ENCODE results near the gene ALX3. TPM values are rescaled to one million over a fixed set of nuclear protein-coding genes. Genes with fewer than 3 reads are reported as not detected.

Gene ALX3
- total RNA-seq, 1 donor from 2014 or later: not detected

GRCh38 chr1:110068646-110069403, 1.6 kb downstream of the ALX3 start:
- Mint-ChIP-seq H3K36me3 (ENCODE audit: unreplicated experiment) (no peaks in the 10 kb centered on the region), H3K4me3 (ENCODE audit: unreplicated experiment) (no peak overlapping the region), H3K27me3 (ENCODE audit: unreplicated experiment) (peaks cover 63% of the 10 kb centered on the region), H3K4me1 (ENCODE audit: unreplicated experiment) (peaks cover 7% of the 10 kb centered on the region), H3K27ac (ENCODE audit: unreplicated experiment) (no peak overlapping the region), H3K9me3 (ENCODE audit: unreplicated experiment) (no peaks in the 10 kb centered on the region)
- no peak for DNase-seq (ENCODE audit: extremely low spot score, unreplicated experiment)
- no peak for TF ChIP-seq CTCF (IDR thresholded peaks at IDR 0.05)

GRCh38 chr1:110067893-110068645, 2.4 kb downstream of the ALX3 start:
- Mint-ChIP-seq H3K9me3 (ENCODE audit: unreplicated experiment) (no peaks in the 10 kb centered on the region), H3K27me3 (ENCODE audit: unreplicated experiment) (peaks cover 56% of the 10 kb centered on the region), H3K4me1 (ENCODE audit: unreplicated experiment) (peaks cover 7% of the 10 kb centered on the region), H3K27ac (ENCODE audit: unreplicated experiment) (no peak overlapping the region), H3K36me3 (ENCODE audit: unreplicated experiment) (no peaks in the 10 kb centered on the region), H3K4me3 (ENCODE audit: unreplicated experiment) (no peak overlapping the region)
- DNase-seq (ENCODE audit: extremely low spot score, unreplicated experiment): no peak
- no peak for TF ChIP-seq CTCF (IDR thresholded peaks at IDR 0.05)

- no peaks in the 10 kb centered on the region for H3K36me3 Mint-ChIP-seq (ENCODE audit: unreplicated experiment)
- peaks cover 7% of the 10 kb centered on the region for H3K4me1 Mint-ChIP-seq (ENCODE audit: unreplicated experiment)
- no peak overlapping the region for H3K4me3 Mint-ChIP-seq (ENCODE audit: unreplicated experiment)
- DNase-seq (ENCODE audit: extremely low spot score, unreplicated experiment): no peak
- H3K27ac Mint-ChIP-seq (ENCODE audit: unreplicated experiment): no peak overlapping the region
- no peak for TF ChIP-seq CTCF (IDR thresholded peaks at IDR 0.05)
- peaks cover 52% of the 10 kb centered on the region for H3K27me3 Mint-ChIP-seq (ENCODE audit: unreplicated experiment)
- H3K9me3 Mint-ChIP-seq (ENCODE audit: unreplicated experiment): no peaks in the 10 kb centered on the region
These were observed 3.0 kb downstream of the ALX3 start for GRCh38 chr1:110067479-110067892.

- H3K9me3 Mint-ChIP-seq (ENCODE audit: unreplicated experiment): no peaks in the 10 kb centered on the region
- H3K27ac Mint-ChIP-seq (ENCODE audit: unreplicated experiment): no peak overlapping the region
- no peak for TF ChIP-seq CTCF (IDR thresholded peaks at IDR 0.05)
- peaks cover 35% of the 10 kb centered on the region for H3K27me3 Mint-ChIP-seq (ENCODE audit: unreplicated experiment)
- no peak overlapping the region for H3K4me3 Mint-ChIP-seq (ENCODE audit: unreplicated experiment)
- no peak for DNase-seq (ENCODE audit: extremely low spot score, unreplicated experiment)
- peaks cover 7% of the 10 kb centered on the region for H3K4me1 Mint-ChIP-seq (ENCODE audit: unreplicated experiment)
- H3K36me3 Mint-ChIP-seq (ENCODE audit: unreplicated experiment): no peaks in the 10 kb centered on the region
These were observed 4.6 kb downstream of the ALX3 start for GRCh38 chr1:110065841-110066240.
